Coronary artery (tissue), 2 donors: ENCODE results near the gene ARRB1.
A peak's percentile ranks its signal among the peaks of the same experiment; 100 is the strongest.

Experiments used
- DNase-seq: peaks from one replicate; pipeline ENCODE4 v3.0.0-alpha.2; 2017; ENCODE audit warnings: low spot score
- H3K27ac ChIP-seq, 2 donors: fragments of 200-600 bp; sonication (generic); one replicate each; pipeline ENCODE4 v1.5.1; 2016 to 2019
- H3K4me3 ChIP-seq: fragments of 200-600 bp; sonication (generic); 2 replicates; pipeline ENCODE4 v1.5.1; 2016; ENCODE audit warnings: mild to moderate bottlenecking, moderate library complexity
- TF ChIP-seq, protein P1 (sequence below): fragments of 200-600 bp; sonication (generic); IDR thresholded peaks from one replicate; pipeline ENCODE4 v1.5.1; 2019; ENCODE audit warnings: antibody characterized with exemption

The ARRB1 gene

DNA sequence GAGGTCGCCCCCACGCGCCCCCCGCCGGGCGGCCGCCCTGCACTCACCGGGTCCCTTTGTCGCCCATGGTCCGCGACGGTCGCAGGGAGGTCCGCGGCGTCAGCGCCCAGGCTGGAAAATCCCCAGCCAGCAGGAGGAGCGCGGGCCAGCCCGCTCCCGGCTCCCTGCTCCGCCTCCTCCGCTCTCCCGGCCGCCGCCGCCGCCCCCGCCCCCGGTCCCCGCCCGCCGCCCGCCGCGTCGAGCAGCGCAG, at the start of gene ARRB1:
Gene ARRB1, minus strand, starts transcription at position 121 of the 250 bp plus-strand sequence. Its CDS starts 54 bp downstream, at position 67.
- peak; percentile 79 for DNase-seq
- Histone ChIP-seq H3K4me3 (peak within 1 kb of the TSS; percentile 76), H3K27ac (peak within 1 kb of the TSS; percentile 77 to 85)
- TF ChIP-seq, protein P1, sequence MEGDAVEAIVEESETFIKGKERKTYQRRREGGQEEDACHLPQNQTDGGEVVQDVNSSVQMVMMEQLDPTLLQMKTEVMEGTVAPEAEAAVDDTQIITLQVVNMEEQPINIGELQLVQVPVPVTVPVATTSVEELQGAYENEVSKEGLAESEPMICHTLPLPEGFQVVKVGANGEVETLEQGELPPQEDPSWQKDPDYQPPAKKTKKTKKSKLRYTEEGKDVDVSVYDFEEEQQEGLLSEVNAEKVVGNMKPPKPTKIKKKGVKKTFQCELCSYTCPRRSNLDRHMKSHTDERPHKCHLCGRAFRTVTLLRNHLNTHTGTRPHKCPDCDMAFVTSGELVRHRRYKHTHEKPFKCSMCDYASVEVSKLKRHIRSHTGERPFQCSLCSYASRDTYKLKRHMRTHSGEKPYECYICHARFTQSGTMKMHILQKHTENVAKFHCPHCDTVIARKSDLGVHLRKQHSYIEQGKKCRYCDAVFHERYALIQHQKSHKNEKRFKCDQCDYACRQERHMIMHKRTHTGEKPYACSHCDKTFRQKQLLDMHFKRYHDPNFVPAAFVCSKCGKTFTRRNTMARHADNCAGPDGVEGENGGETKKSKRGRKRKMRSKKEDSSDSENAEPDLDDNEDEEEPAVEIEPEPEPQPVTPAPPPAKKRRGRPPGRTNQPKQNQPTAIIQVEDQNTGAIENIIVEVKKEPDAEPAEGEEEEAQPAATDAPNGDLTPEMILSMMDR, result no peak

- TF ChIP-seq, protein P1, result no peak
- Histone ChIP-seq H3K27ac (peak overlapping the region; percentile 92 to 94), H3K4me3 (peak overlapping the region; percentile 90)
- DNase-seq, result no peak
These were observed 48.8 kb upstream of the ARRB1 start for GRCh38 chr11:75400146-75400865.

GRCh38 chr11:75399344-75400145, 48.1 kb upstream of the ARRB1 start, which contains the start of gene RPS3:
Gene RPS3, plus strand, starts transcription at chr11:75399518. Its CDS starts 30 bp downstream, at chr11:75399548.
- peak within 1 kb of the TSS; percentile 90 for H3K4me3 ChIP-seq
- peak; percentile 93 for DNase-seq
- H3K27ac ChIP-seq, result peak within 1 kb of the TSS; percentile 92 to 94
- TF ChIP-seq, protein P1, result no peak

DNA sequence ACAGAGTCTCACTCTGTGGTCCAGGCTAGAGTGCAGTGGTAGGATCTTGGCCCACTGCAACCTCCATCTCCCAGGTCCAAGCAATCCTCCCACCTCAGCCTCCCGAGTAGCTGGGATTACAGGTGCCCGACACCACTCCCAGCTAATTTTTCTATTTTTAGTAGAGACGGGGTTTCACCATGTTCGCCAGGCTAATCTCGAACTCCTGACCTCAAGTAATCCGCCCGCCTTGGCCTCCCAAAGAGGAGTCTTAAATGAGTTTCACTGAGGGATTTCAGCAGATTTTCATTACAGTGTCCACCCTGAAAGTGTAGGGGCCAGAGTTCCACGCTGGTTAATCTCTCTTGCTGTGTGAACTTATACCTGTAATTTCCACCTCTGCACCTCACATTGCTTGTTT, 47.4 kb upstream of the ARRB1 start:
- DNase-seq, result no peak
- no peak overlapping the region for H3K4me3 ChIP-seq
- TF ChIP-seq, protein P1, result no peak
- no peak overlapping the region for H3K27ac ChIP-seq

DNA sequence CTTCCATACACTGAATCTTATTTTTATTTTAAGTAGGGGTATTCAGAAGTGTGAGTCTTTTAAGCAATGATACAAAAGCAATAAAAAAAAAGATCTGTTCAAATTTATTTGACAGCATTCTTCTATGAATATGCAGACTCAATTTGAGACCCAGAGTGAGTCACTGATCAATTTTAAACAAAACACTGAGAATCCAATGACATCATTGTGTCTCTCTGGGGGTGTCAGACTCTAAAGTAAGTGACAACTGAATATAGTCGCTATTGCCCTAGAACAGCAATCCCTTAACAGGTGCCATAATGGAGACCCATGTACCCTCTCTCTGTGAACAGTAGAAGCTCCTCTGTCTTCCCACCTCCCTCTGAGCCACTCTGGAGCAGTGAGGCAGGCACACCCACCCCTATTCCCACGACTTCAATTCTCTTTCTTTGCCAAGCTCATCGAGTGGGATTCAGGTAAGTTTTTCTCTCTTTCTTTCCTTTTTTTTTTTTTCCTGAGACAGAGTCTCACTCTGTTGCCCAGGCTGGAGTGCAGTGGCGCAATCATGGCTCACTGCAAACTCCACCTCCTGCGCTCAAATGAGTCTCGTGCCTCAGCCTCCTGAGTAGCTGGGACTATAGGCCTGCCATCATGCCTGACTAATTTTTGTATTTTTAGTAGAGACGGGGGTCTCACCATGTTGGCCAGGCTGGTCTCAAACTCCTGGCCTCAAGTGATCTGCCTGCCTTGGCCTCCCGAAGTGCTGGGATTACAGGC, 42.8 kb upstream of the ARRB1 start:
- Histone ChIP-seq H3K4me3 (no peak overlapping the region), H3K27ac (no peak overlapping the region)
- TF ChIP-seq, protein P1, result no peak
- no peak for DNase-seq

- DNase-seq, result no peak
- no peak overlapping the region for H3K4me3 ChIP-seq
- TF ChIP-seq, protein P1, result no peak
- H3K27ac ChIP-seq, result no peak overlapping the region
These were observed 38.5 kb upstream of the ARRB1 start for GRCh38 chr11:75389925-75390324.
